Gastroesophageal sphincter (tissue), 4 donors: ENCODE data around the gene PNPLA3. TPM values are rescaled to one million over a fixed set of nuclear protein-coding genes. Genes with fewer than 3 reads are reported as not detected.

Experiments used
- ATAC-seq: fragments of 150-250 bp; one replicate; pipeline ENCODE4 v1.9.1; 2016; ENCODE audit warnings: mild to moderate bottlenecking, moderate library complexity
- H3K27ac ChIP-seq, 4 donors: fragments of 200-600 bp; sonication (generic) in 3 of 4; 1 replicate in 3 of 4; 2 replicates in 1 of 4; pipeline ENCODE4 v1.5.1; 2016 to 2019
- H3K27me3 ChIP-seq: fragments of 200-600 bp; sonication (generic); one replicate; pipeline ENCODE4 v1.5.1; 2019
- H3K36me3 ChIP-seq, 2 donors: fragments of 200-600 bp; sonication (generic); one replicate each; pipeline ENCODE4 v1.5.1; 2019; ENCODE audit warnings: control low read depth in 1 of 2
- H3K4me1 ChIP-seq, 3 donors: fragments of 200-600 bp; sonication (generic); 1 replicate in 2 of 3; 2 replicates in 1 of 3; pipeline ENCODE4 v1.5.1; 2016 to 2019; ENCODE audit warnings: control low read depth in 2 of 3
- H3K4me3 ChIP-seq, 2 donors: fragments of 200-600 bp; sonication (generic); one replicate each; pipeline ENCODE4 v1.5.1; 2019; ENCODE audit warnings: mild to moderate bottlenecking in 1 of 2, moderate library complexity in 1 of 2
- H3K9me3 ChIP-seq, 3 donors: fragments of 200-600 bp; sonication (generic); one replicate each; pipeline ENCODE4 v1.5.1; 2017 to 2019; ENCODE audit warnings: control low read depth in 2 of 3
- EP300 ChIP-seq: sonication (generic); formaldehyde crosslinking; IDR thresholded peaks from one replicate; pipeline ENCODE4 v1.6.1; 2017; ENCODE audit warnings: antibody characterized with exemption, mild to moderate bottlenecking
- POLR2A ChIP-seq, 2 donors: fragments of 450-650 bp; IDR thresholded peaks; one replicate each; pipeline ENCODE4 v1.6.1; 2017; ENCODE audit warnings: antibody characterized with exemption in 2 of 2, mild to moderate bottlenecking in 2 of 2, moderate library complexity in 1 of 2
- POLR2AphosphoS5 ChIP-seq: sonication (generic); formaldehyde crosslinking; IDR thresholded peaks from one replicate; pipeline ENCODE4 v1.6.1; 2017; ENCODE audit warnings: antibody characterized with exemption
- WGBS, 2 donors: methylation state at CpG; one replicate each; pipeline ENCODE4 v1.1.5; 2018; ENCODE audit warnings: low coverage in 1 of 2; 5-methylcytosine and 5-hydroxymethylcytosine counted together
- total RNA-seq, 4 donors: library from RNA; depleted of rRNA; stranded (reverse); fragments of >200 nt; gene quantifications; one replicate each; pipeline ENCODE4 v1.1.0, GENCODE V29; 2016
- TF ChIP-seq, protein P1 (sequence below), 4 experiments: fragments of 200-600 bp in 2 of 4; fragments of 450-650 bp in 2 of 4; sonication (generic) in 1 of 4; IDR thresholded peaks; one replicate each; pipeline ENCODE4 v1.5.1; 2017 to 2019; ENCODE audit warnings: antibody characterized with exemption in 4 of 4, mild to moderate bottlenecking in 2 of 4, moderate library complexity in 2 of 4

Gene PNPLA3
- total RNA-seq, 4 donors from 2014 or later = not detected

DNA sequence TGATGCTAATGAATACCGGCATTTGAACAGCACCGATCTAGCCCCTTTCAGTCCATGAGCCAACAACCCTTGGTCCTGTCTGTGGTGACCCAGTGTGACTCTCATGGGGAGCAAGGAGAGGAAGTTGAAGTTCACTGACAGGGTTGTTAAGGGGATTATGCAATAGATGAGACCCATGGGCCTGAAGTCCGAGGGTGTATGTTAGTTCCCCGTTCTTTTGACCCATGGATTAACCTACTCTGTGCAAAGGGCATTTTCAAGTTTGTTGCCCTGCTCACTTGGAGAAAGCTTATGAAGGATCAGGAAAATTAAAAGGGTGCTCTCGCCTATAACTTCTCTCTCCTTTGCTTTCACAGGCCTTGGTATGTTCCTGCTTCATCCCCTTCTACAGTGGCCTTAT, 4.9 kb downstream of the PNPLA3 start:
- H3K9me3 ChIP-seq = peaks cover 0 to 6% (median 0%) of the 10 kb centered on the region in 3 donors
- WGBS, 2 donors = no CpG with 5 or more reads among the region's 5 CpGs
- no peak for ATAC-seq
- H3K27me3 ChIP-seq = peaks cover 53% of the 10 kb centered on the region
- H3K27ac ChIP-seq = no peak overlapping the region
- no peak for TF ChIP-seq POLR2A (IDR thresholded peaks at IDR 0.05)
- no peak for TF ChIP-seq EP300
- no peak for TF ChIP-seq POLR2AphosphoS5
- TF ChIP-seq, protein P1, sequence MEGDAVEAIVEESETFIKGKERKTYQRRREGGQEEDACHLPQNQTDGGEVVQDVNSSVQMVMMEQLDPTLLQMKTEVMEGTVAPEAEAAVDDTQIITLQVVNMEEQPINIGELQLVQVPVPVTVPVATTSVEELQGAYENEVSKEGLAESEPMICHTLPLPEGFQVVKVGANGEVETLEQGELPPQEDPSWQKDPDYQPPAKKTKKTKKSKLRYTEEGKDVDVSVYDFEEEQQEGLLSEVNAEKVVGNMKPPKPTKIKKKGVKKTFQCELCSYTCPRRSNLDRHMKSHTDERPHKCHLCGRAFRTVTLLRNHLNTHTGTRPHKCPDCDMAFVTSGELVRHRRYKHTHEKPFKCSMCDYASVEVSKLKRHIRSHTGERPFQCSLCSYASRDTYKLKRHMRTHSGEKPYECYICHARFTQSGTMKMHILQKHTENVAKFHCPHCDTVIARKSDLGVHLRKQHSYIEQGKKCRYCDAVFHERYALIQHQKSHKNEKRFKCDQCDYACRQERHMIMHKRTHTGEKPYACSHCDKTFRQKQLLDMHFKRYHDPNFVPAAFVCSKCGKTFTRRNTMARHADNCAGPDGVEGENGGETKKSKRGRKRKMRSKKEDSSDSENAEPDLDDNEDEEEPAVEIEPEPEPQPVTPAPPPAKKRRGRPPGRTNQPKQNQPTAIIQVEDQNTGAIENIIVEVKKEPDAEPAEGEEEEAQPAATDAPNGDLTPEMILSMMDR (IDR thresholded peaks at IDR 0.05) = no peak
- H3K36me3 ChIP-seq = no peaks in the 10 kb centered on the region
- H3K4me3 ChIP-seq = no peak overlapping the region
- peaks cover 0 to 10% (median 0%) of the 10 kb centered on the region in 3 donors for H3K4me1 ChIP-seq

GRCh38 chr22:43928908-43929307, 5.3 kb downstream of the PNPLA3 start:
- 40 to 100% methylated on average over 1 to 2 of the region's 6 CpGs for WGBS, 2 donors
- Histone ChIP-seq H3K27ac (no peak overlapping the region), H3K4me1 (peaks cover 0 to 6% (median 0%) of the 10 kb centered on the region in 3 donors), H3K4me3 (no peak overlapping the region), H3K9me3 (peaks cover 0 to 6% (median 0%) of the 10 kb centered on the region in 3 donors), H3K27me3 (peaks cover 48% of the 10 kb centered on the region), H3K36me3 (no peaks in the 10 kb centered on the region)
- TF ChIP-seq POLR2A (IDR thresholded peaks at IDR 0.05) (no peak), POLR2AphosphoS5 (no peak), EP300 (no peak)
- TF ChIP-seq, protein P1 (IDR thresholded peaks at IDR 0.05) = no peak
- ATAC-seq = no peak

GRCh38 chr22:43931771-43932170, 8.2 kb downstream of the PNPLA3 start:
- ATAC-seq = no peak
- Histone ChIP-seq H3K9me3 (no peaks in the 10 kb centered on the region), H3K27ac (no peak overlapping the region), H3K27me3 (peaks cover 44% of the 10 kb centered on the region), H3K36me3 (no peaks in the 10 kb centered on the region), H3K4me1 (no peaks in the 10 kb centered on the region), H3K4me3 (no peak overlapping the region)
- TF ChIP-seq POLR2A (IDR thresholded peaks at IDR 0.05) = no peak
- no peak for TF ChIP-seq EP300
- no peak for TF ChIP-seq POLR2AphosphoS5
- TF ChIP-seq, protein P1 (IDR thresholded peaks at IDR 0.05) = no peak
- WGBS, 2 donors = 77% methylated on average over 3 of the region's 4 CpGs; no CpG with 5 or more reads in 1 of the 2 donors

- peaks cover 0 to 10% (median 0%) of the 10 kb centered on the region in 3 donors for H3K9me3 ChIP-seq
- TF ChIP-seq EP300 (no peak), POLR2AphosphoS5 (no peak), POLR2A (IDR thresholded peaks at IDR 0.05) (no peak)
- TF ChIP-seq, protein P1 (IDR thresholded peaks at IDR 0.05) = no peak
- H3K4me1 ChIP-seq = no peaks in the 10 kb centered on the region
- H3K27ac ChIP-seq = no peak overlapping the region
- peaks cover 45% of the 10 kb centered on the region for H3K27me3 ChIP-seq
- no peaks in the 10 kb centered on the region for H3K36me3 ChIP-seq
- WGBS, 2 donors = 33 to 78% methylated on average over 1 to 6 of the region's 6 CpGs
- no peak overlapping the region for H3K4me3 ChIP-seq
- ATAC-seq = no peak
These were observed 17.8 kb downstream of the PNPLA3 start for GRCh38 chr22:43941449-43941848.

DNA sequence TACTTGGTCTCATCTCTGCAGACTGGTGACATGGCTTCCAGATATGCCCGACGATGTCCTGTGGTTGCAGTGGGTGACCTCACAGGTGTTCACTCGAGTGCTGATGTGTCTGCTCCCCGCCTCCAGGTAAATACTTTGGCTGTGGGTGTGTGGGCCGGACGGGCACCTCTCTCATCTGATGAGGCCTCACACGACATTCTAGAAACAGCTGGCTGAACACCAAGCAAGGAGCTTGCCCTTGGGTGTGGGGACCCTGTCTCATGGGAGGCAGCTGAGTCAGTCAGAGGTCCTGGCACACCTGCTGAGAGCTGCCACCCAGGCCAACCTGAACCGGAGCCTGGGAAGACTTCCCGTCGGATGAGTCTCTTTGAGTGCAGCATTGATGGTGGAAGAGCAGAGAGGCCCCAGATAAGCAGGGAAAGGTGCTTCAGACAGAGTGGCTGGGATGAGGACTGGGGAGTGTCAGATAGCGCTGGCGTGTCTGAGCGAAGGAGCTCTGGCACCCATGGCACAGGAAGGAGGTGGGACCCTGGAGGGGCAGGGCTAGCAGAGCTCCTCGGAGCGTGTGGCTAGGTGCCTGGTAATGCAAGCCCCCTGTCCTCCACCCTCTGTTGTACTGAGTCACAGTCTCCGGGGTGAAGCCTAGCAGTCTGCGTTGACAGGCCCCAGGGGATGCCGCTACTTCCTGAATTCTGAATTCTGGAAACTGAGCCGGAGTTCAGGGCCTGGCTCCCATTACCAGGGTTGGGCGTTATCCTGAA, 21.2 kb downstream of the PNPLA3 start:
- H3K4me3 ChIP-seq = no peak overlapping the region
- ATAC-seq = no peak
- H3K36me3 ChIP-seq = no peaks in the 10 kb centered on the region
- WGBS, 2 donors = 87% methylated on average over 7 of the region's 20 CpGs; no CpG with 5 or more reads in 1 of the 2 donors
- no peak overlapping the region for H3K27ac ChIP-seq
- peaks cover 0 to 10% (median 0%) of the 10 kb centered on the region in 3 donors for H3K9me3 ChIP-seq
- no peak for TF ChIP-seq EP300
- peaks cover 38% of the 10 kb centered on the region for H3K27me3 ChIP-seq
- no peaks in the 10 kb centered on the region for H3K4me1 ChIP-seq
